H1 (cell line): ENCODE data around the gene STAC. TPM values are rescaled to one million over a fixed set of nuclear protein-coding genes. Genes with fewer than 3 reads are reported as not detected.

Source experiments
- CTCF ChIP-seq, 3 experiments: IDR thresholded peaks; 1 replicate in 2 of 3; 2 replicates in 1 of 3; pipeline versions ENCODE4 v1.5.1 to v1.6.1; 2011; ENCODE audit warnings: low read length in 3 of 3, mild to moderate bottlenecking in 3 of 3, inconsistent platforms in 2 of 3, low read depth in 1 of 3, moderate library complexity in 1 of 3; ENCODE audit not compliant: insufficient read depth in 1 of 3; ENCODE audit errors: control extremely low read depth in 1 of 3
- KDM5A ChIP-seq: fragments of 200-600 bp; IDR thresholded peaks from 2 replicates; pipeline ENCODE4 v1.7.1; 2012; ENCODE audit warnings: mild to moderate bottlenecking, low read length, inconsistent platforms, mixed read lengths
- SP4 ChIP-seq: IDR thresholded peaks from 2 replicates; pipeline ENCODE4 v1.6.1; 2012; ENCODE audit warnings: low read length, inconsistent platforms
- TAF7 ChIP-seq: optimal IDR thresholded peaks from 2 replicates; pipeline ENCODE3; 2011; ENCODE audit warnings: low read depth, mild to moderate bottlenecking, inconsistent platforms, low read length, moderate library complexity, borderline replicate concordance
- TBP ChIP-seq: IDR thresholded peaks from 2 replicates; pipeline ENCODE4 v1.6.1; 2011; ENCODE audit warnings: low read depth, low read length, improper control_type of control experiment
- polyA plus RNA-seq, 7 experiments: library from polyadenylated mRNA; depleted of rRNA in 3 of 7; stranded (reverse) in 5 of 7; unstranded in 2 of 7; fragments of >200 nt in 5 of 7; fragments of 200-250 nt in 2 of 7; gene quantifications; 1 replicate in 5 of 7; 2 replicates in 1 of 7; 4 replicates in 1 of 7; pipeline versions ENCODE4 v1.2.1 to v1.2.3, GENCODE V29; 2011 to 2013; ENCODE audit warnings: missing spikeins in 2 of 7, mixed read lengths in 2 of 7
- total RNA-seq: library from RNA; stranded (reverse); fragmentation: NEBNext Ultra II Directional; extraction: Animal tissue kit (Norgen Biotek cat#: 25700); gene quantifications from 2 replicates; pipeline ENCODE4 v1.2.1, GENCODE V29; 2021

Gene STAC
- total and polyA plus RNA-seq, 2 of the 8 experiments (the other 6 are each of a cell fraction or from before 2014, with no cell fraction given): 8.0 to 18.1 TPM

- TF ChIP-seq KDM5A: no peak
- TF ChIP-seq SP4: no peak
- TF ChIP-seq TAF7: peak; percentile 31
- peak; percentile 11; the same call in 1 of the 2 replicates for TF ChIP-seq TBP
- no peak for TF ChIP-seq CTCF (IDR thresholded peaks at IDR 0.05; ENCODE audit: control extremely low read depth in 1 of 3, insufficient read depth in 1 of 3, low read depth in 1 of 3, low read length in 3 of 3)
Measured at GRCh38 chr3:36380221-36381031, at the start of gene STAC (continued).
